ENCODE data around the gene TH. TPM values are rescaled to one million over a fixed set of nuclear protein-coding genes. Genes with fewer than 3 reads are reported as not detected.

The TH gene
- total RNA-seq, 1 experiment from 2014 or later, result not detected

- no peaks in the 10 kb centered on the region for H3K27me3 Mint-ChIP-seq (ENCODE audit: insufficient read depth, unreplicated experiment)
- CTCF ChIA-PET, result no interaction called here
These were observed 19.2 kb upstream of the TH start for GRCh38 chr11:2190657-2191471.

GRCh38 chr11:2189938-2190656 is 18.5 kb upstream of the TH start:
- BruUV-seq (replicated peaks), result no TSS peak
- no peak for DNase-seq
- Histone ChIP-seq H3K4me3 (ENCODE audit: low read depth, low read length) (no peak overlapping the region), H3K9me3 (no peaks in the 10 kb centered on the region), H3K4me1 (peaks cover 9% of the 10 kb centered on the region; the same call in 1 of the 2 replicates), H3K27me3 (replicated peaks; ENCODE audit: control insufficient read depth, insufficient read depth, low read length) (no peaks in the 10 kb centered on the region), H3K36me3 (ENCODE audit: control insufficient read depth, insufficient read depth, low read length) (no peaks in the 10 kb centered on the region)
- intact Hi-C loops (cut with micrococcal nuclease; ENCODE audit: unreplicated experiment), result no loop called here
- H3K4me3 Mint-ChIP-seq (ENCODE audit: unreplicated experiment), result no peak overlapping the region
- CTCF ChIA-PET, result no interaction called here
- H3K9me3 Mint-ChIP-seq (ENCODE audit: unreplicated experiment), result no peaks in the 10 kb centered on the region
- POLR2A ChIA-PET, result no interaction called here
- H3K27ac Mint-ChIP-seq (ENCODE audit: unreplicated experiment), result no peak overlapping the region
- TF ChIP-seq CTCF (IDR thresholded peaks at IDR 0.05; ENCODE audit: insufficient read depth in 1 of 2, low read depth in 1 of 2, low read length in 1 of 2, severe bottlenecking in 1 of 2, unreplicated experiment in 1 of 2), result no peak
- no peaks in the 10 kb centered on the region for H3K4me1 Mint-ChIP-seq (ENCODE audit: low read depth, unreplicated experiment)
- peaks cover 5% of the 10 kb centered on the region for H3K36me3 Mint-ChIP-seq (ENCODE audit: insufficient read depth, unreplicated experiment)
- no peaks in the 10 kb centered on the region for H3K27me3 Mint-ChIP-seq (ENCODE audit: insufficient read depth, unreplicated experiment)

More at GRCh38 chr11:2190657-2191471, 19.2 kb upstream of the TH start:
- Histone ChIP-seq H3K4me1 (peaks cover 3% of the 10 kb centered on the region; the same call in 1 of the 2 replicates), H3K4me3 (ENCODE audit: low read depth, low read length) (no peak overlapping the region), H3K27me3 (replicated peaks; ENCODE audit: control insufficient read depth, insufficient read depth, low read length) (no peaks in the 10 kb centered on the region), H3K36me3 (ENCODE audit: control insufficient read depth, insufficient read depth, low read length) (no peaks in the 10 kb centered on the region), H3K9me3 (no peaks in the 10 kb centered on the region)
- intact Hi-C loops (cut with micrococcal nuclease; ENCODE audit: unreplicated experiment), result no loop called here
- DNase-seq, result no peak
- Mint-ChIP-seq H3K27ac (ENCODE audit: unreplicated experiment) (no peak overlapping the region), H3K4me1 (ENCODE audit: low read depth, unreplicated experiment) (no peaks in the 10 kb centered on the region), H3K9me3 (ENCODE audit: unreplicated experiment) (no peaks in the 10 kb centered on the region), H3K4me3 (ENCODE audit: unreplicated experiment) (no peak overlapping the region), H3K36me3 (ENCODE audit: insufficient read depth, unreplicated experiment) (peaks cover 5% of the 10 kb centered on the region)
- TF ChIP-seq CTCF (IDR thresholded peaks at IDR 0.05; ENCODE audit: insufficient read depth in 1 of 2, low read depth in 1 of 2, low read length in 1 of 2, severe bottlenecking in 1 of 2, unreplicated experiment in 1 of 2), result no peak
- POLR2A ChIA-PET, result no interaction called here
- no TSS peak for BruUV-seq (replicated peaks)

- TF ChIP-seq CTCF (IDR thresholded peaks at IDR 0.05; ENCODE audit: insufficient read depth in 1 of 2, low read depth in 1 of 2, low read length in 1 of 2, severe bottlenecking in 1 of 2, unreplicated experiment in 1 of 2), result no peak
- intact Hi-C loops (cut with micrococcal nuclease; ENCODE audit: unreplicated experiment), result no loop called here
- H3K4me3 ChIP-seq (ENCODE audit: low read depth, low read length), result no peak overlapping the region
- CTCF ChIA-PET, result no interaction called here
- Mint-ChIP-seq H3K4me1 (ENCODE audit: low read depth, unreplicated experiment) (no peaks in the 10 kb centered on the region), H3K9me3 (ENCODE audit: unreplicated experiment) (no peaks in the 10 kb centered on the region), H3K27me3 (ENCODE audit: insufficient read depth, unreplicated experiment) (no peaks in the 10 kb centered on the region), H3K4me3 (ENCODE audit: unreplicated experiment) (no peak overlapping the region), H3K27ac (ENCODE audit: unreplicated experiment) (no peak overlapping the region), H3K36me3 (ENCODE audit: insufficient read depth, unreplicated experiment) (no peaks in the 10 kb centered on the region)
- no peaks in the 10 kb centered on the region for H3K9me3 ChIP-seq
- POLR2A ChIA-PET, result no interaction called here
- H3K27me3 ChIP-seq (replicated peaks; ENCODE audit: control insufficient read depth, insufficient read depth, low read length), result no peaks in the 10 kb centered on the region
- peaks cover 10% of the 10 kb centered on the region; the same call in 1 of the 2 replicates for H3K4me1 ChIP-seq
- no TSS peak for BruUV-seq (replicated peaks)
- no peak for DNase-seq
- no peaks in the 10 kb centered on the region for H3K36me3 ChIP-seq (ENCODE audit: control insufficient read depth, insufficient read depth, low read length)
These were observed 17.1 kb upstream of the TH start for GRCh38 chr11:2188745-2189144.
